K562 (cell line): ENCODE measurements around the gene FES. TPM values are rescaled to one million over a fixed set of nuclear protein-coding genes. Genes with fewer than 3 reads are reported as not detected.
A peak's percentile ranks its signal among the peaks of the same experiment; 100 is the strongest.

Experiments
- ATAC-seq: fragments of 200-7000 bp; cut with Tn5 transposase; 3 replicates; pipeline ENCODE4 v1.9.1; 2020; ENCODE audit warnings: moderate library complexity
- BruUV-seq: library from RNA; stranded (reverse); fragments of 400-500 nt; replicated peaks from 2 replicates; lab custom pipeline; 2021; lab: Mats Ljungman, UMichigan
- CTCF ChIA-PET: fragments of 300-600 bp; formaldehyde crosslinking; extraction: SDS; loops from one replicate; lab custom pipeline; 2021; ENCODE audit warnings: low intra/inter-chr PET ratio; lab: Yijun Ruan, JAX
- POLR2A ChIA-PET: fragments of 300-600, 350-650 bp; sonication (Branson Sonifier 250); formaldehyde crosslinking; extraction: SDS; loops from one replicate; lab custom pipeline; 2021; ENCODE audit warnings: antibody characterized with exemption, inconsistent platforms; lab: Yijun Ruan, JAX
- DNase-seq, 4 experiments: peaks; one replicate each; pipeline versions ENCODE4 v3.0.0 to v3.0.0-alpha.2; 2011 to 2018; ENCODE audit warnings: low spot score in 3 of 4, mixed read lengths in 3 of 4; ENCODE audit errors: extremely low read depth in 1 of 4
- FAIRE-seq: peaks from 2 replicates; lab custom pipeline; 2011; peaks lifted over from hg19 to GRCh38; lab: Jason Lieb, UNC
- H2AFZ ChIP-seq: 2 replicates; pipeline ENCODE4 v1.6.0; 2011; ENCODE audit warnings: low read depth, low read length, control low read depth, inconsistent platforms
- H3K27ac ChIP-seq: fragments of 200-600 bp; 3 replicates; pipeline ENCODE4 v1.8.0; 2011; ENCODE audit warnings: low read depth, mild to moderate bottlenecking, control low read depth, inconsistent platforms, low read length, moderate library complexity, mixed read lengths; ENCODE audit errors: extremely low read depth
- H3K27me3 ChIP-seq, 2 experiments: fragments of 300-600 bp in 1 of 2; 2 replicates in 1 of 2; 3 replicates in 1 of 2; pipeline versions ENCODE4 v1.6.0 to v1.8.0; 2011; ENCODE audit warnings: inconsistent platforms in 2 of 2, low read length in 2 of 2, mild to moderate bottlenecking in 1 of 2, mixed read lengths in 1 of 2, moderate library complexity in 1 of 2; ENCODE audit not compliant: control insufficient read depth in 2 of 2, insufficient read depth in 2 of 2
- H3K36me3 ChIP-seq: fragments of 300-600 bp; 3 replicates; pipeline ENCODE4 v1.8.0; 2011; ENCODE audit warnings: mild to moderate bottlenecking, low read length, inconsistent platforms; ENCODE audit not compliant: control insufficient read depth, insufficient read depth
- H3K4me1 ChIP-seq, 2 experiments: fragments of 200-600 bp in 1 of 2; replicated peaks in 1 of 2; 2 replicates in 1 of 2; 3 replicates in 1 of 2; pipeline versions ENCODE4 v1.5.1 to v1.8.0; 2011; ENCODE audit warnings: inconsistent platforms in 2 of 2, low read length in 2 of 2, mild to moderate bottlenecking in 1 of 2, mixed read lengths in 1 of 2, moderate library complexity in 1 of 2; ENCODE audit not compliant: control insufficient read depth in 2 of 2, insufficient read depth in 2 of 2
- H3K4me2 ChIP-seq: 2 replicates; pipeline ENCODE4 v1.6.1; 2011; ENCODE audit warnings: low read length, control low read depth, inconsistent platforms, mixed read lengths; ENCODE audit not compliant: insufficient read depth
- H3K4me3 ChIP-seq: fragments of 200-600 bp; sonication (generic), shearing (Covaris generic); 2 replicates; pipeline ENCODE4 v1.5.1; 2016; ENCODE audit warnings: control low read depth, inconsistent platforms
- H3K79me2 ChIP-seq: fragments of 200-600 bp; 3 replicates; pipeline ENCODE4 v1.8.0; 2011; ENCODE audit warnings: low read length, inconsistent platforms; ENCODE audit not compliant: control insufficient read depth, insufficient read depth
- H3K9ac ChIP-seq, 2 experiments: 2 replicates each; pipeline versions ENCODE4 v1.6.0 to v1.6.1; 2011; ENCODE audit warnings: low read depth in 2 of 2, low read length in 2 of 2, control low read depth in 1 of 2, inconsistent platforms in 1 of 2, mild to moderate bottlenecking in 1 of 2, mixed read lengths in 1 of 2; ENCODE audit not compliant: insufficient read depth in 1 of 2
- H3K9me1 ChIP-seq: one replicate; pipeline ENCODE4 v1.6.0; 2011; ENCODE audit warnings: inconsistent platforms, mild to moderate bottlenecking, low read length, moderate library complexity; ENCODE audit not compliant: control insufficient read depth, insufficient read depth
- H3K9me3 ChIP-seq: replicated peaks from 2 replicates; pipeline ENCODE4 v1.5.1; 2011; ENCODE audit warnings: low read depth, low read length, inconsistent platforms; ENCODE audit not compliant: control insufficient read depth, insufficient read depth
- H4K20me1 ChIP-seq: replicated peaks from 2 replicates; pipeline ENCODE4 v1.6.1; 2011; ENCODE audit warnings: low read length, inconsistent platforms, mixed read lengths; ENCODE audit not compliant: control insufficient read depth, insufficient read depth
- BMI1 ChIP-seq: fragments of 150-350 bp; IDR thresholded peaks from 2 replicates; pipeline ENCODE4 v1.6.1; 2014; ENCODE audit warnings: low read length
- HDGF ChIP-seq: fragments of 450-650 bp; IDR thresholded peaks from 2 replicates; pipeline ENCODE4 v1.6.1; 2016
- SMARCC2 ChIP-seq: fragments of 450-650 bp; IDR thresholded peaks from 2 replicates; pipeline ENCODE4 v1.6.1; 2017; ENCODE audit warnings: antibody characterized with exemption, moderate library complexity, mild to moderate bottlenecking, low read depth
- VEZF1 ChIP-seq: fragments of 200-800 bp; sonication (Bioruptor generic); IDR thresholded peaks from 2 replicates; pipeline ENCODE4 v1.6.1; 2017; ENCODE audit warnings: missing genetic modification characterization, missing compliant biosample characterization
- WGBS: fragments of 100-300 bp; shearing (Covaris generic); methylation state at CpG from one replicate; pipeline ENCODE4 v1.1.6; 2016; ENCODE audit warnings: low coverage, mixed read lengths; ENCODE audit not compliant: insufficient coverage; ENCODE audit errors: missing lambda C conversion rate; 5-methylcytosine and 5-hydroxymethylcytosine counted together
- in situ Hi-C: fragments of 300-500 bp; cut with MboI; formaldehyde crosslinking; loops from 4 replicates; pipeline ENCODE4 v1.15.0; 2018; ENCODE audit warnings: inconsistent platforms, mixed read lengths
- intact Hi-C: fragments of 100-400 bp; cut with micrococcal nuclease; formaldehyde crosslinking; loops from 2 replicates; pipeline ENCODE4 v1.14.2; 2022
- polyA plus RNA-seq, 8 experiments: library from polyadenylated mRNA; depleted of rRNA in 4 of 8; stranded (reverse) in 5 of 8; unstranded in 3 of 8; fragments of >200 nt; fragmentation: Nextera tagmentation in 2 of 8; fragmentation: Illumina TruSeq in 1 of 8; extraction: Ambion mirVana in 2 of 8; extraction: Trizol in 1 of 8; gene quantifications; 2 replicates each; pipeline versions ENCODE4 v1.2.1 to v1.2.3, GENCODE V29; 2011 to 2014; ENCODE audit warnings: inconsistent platforms in 1 of 8, missing spikeins in 1 of 8
- total RNA-seq, 7 experiments: library from RNA; depleted of rRNA in 6 of 7; stranded (reverse); fragments of >200 nt in 6 of 7; fragmentation: Illumina TruSeq in 2 of 7; extraction: Trizol in 2 of 7; gene quantifications; 2 replicates each; pipeline versions ENCODE4 v1.2.1 to v1.2.3, GENCODE V29; 2011 to 2021; ENCODE audit warnings: low replicate concordance in 1 of 7

FES gene
- total and polyA plus RNA-seq, 9 of the 15 experiments (the other 6 are each of a cell fraction or from before 2014, with no cell fraction given) = 0.38 to 2.6 (median 0.82) TPM

- H2AFZ ChIP-seq = no peak overlapping the region
- FAIRE-seq (no peak), DNase-seq (peak in 1 of 4 experiments; percentile 14), ATAC-seq (no peak)
- POLR2A ChIA-PET = no interaction called here
- 90% methylated on average over 8 of the region's 15 CpGs for WGBS
- no peak overlapping the region for H3K4me2 ChIP-seq
- no peaks in the 10 kb centered on the region for H3K27me3 ChIP-seq
- in situ Hi-C loops = no loop called here
- intact Hi-C loops = no loop called here
- CTCF ChIA-PET = no interaction called here
- no peak overlapping the region for H3K27ac ChIP-seq
- no peak overlapping the region for H3K4me3 ChIP-seq
- TF ChIP-seq BMI1 = no peak
- TF ChIP-seq HDGF = no peak
- TF ChIP-seq VEZF1 = no peak
- no peak for TF ChIP-seq SMARCC2
- no TSS peak for BruUV-seq
- H3K9me1 ChIP-seq = peaks cover 3% of the 10 kb centered on the region
- H3K9me3 ChIP-seq = no peaks in the 10 kb centered on the region
- H4K20me1 ChIP-seq = peaks cover 15% of the 10 kb centered on the region; the same call in 1 of the 2 replicates
- peaks cover 29% of the 10 kb centered on the region for H3K79me2 ChIP-seq
- peaks cover 97% of the 10 kb centered on the region for H3K36me3 ChIP-seq
- H3K4me1 ChIP-seq = peaks cover 10 to 58% of the 10 kb centered on the region in 2 experiments
- no peak overlapping the region for H3K9ac ChIP-seq
These were observed 5.6 kb upstream of the FES start for GRCh38 chr15:90878660-90879059.
